Cardiac muscle cell (in vitro differentiated cells and primary cell): ENCODE results near the gene VPREB3. TPM values are rescaled to one million over a fixed set of nuclear protein-coding genes. Genes with fewer than 3 reads are reported as not detected.

ENCODE experiments used
- DNase-seq, 2 donors: peaks; one replicate each; pipeline versions ENCODE4 v3.0.0 to v3.0.0-alpha.2; 2010 to 2017; ENCODE audit warnings: low read depth in 1 of 2, low spot score in 1 of 2
- H3K27ac ChIP-seq: fragments of 200-600 bp; sonication (generic); 2 replicates; pipeline ENCODE4 v1.5.1; 2016
- H3K27me3 ChIP-seq: fragments of 200-600 bp; sonication (generic); 2 replicates; pipeline ENCODE4 v1.6.0; 2016; ENCODE audit warnings: control low read depth
- H3K36me3 ChIP-seq: fragments of 200-600 bp; sonication (generic); 2 replicates; pipeline ENCODE4 v1.5.1; 2016; ENCODE audit warnings: control low read depth
- H3K4me1 ChIP-seq: fragments of 200-600 bp; sonication (generic); 2 replicates; pipeline ENCODE4 v1.8.1; 2017; ENCODE audit warnings: low read depth, mild to moderate bottlenecking, mixed run types
- H3K4me3 ChIP-seq: fragments of 200-600 bp; sonication (generic); 2 replicates; pipeline ENCODE4 v1.5.1; 2016; ENCODE audit warnings: mild to moderate bottlenecking
- H3K9me3 ChIP-seq: fragments of 200-600 bp; sonication (generic); 2 replicates; pipeline ENCODE4 v1.5.1; 2017; ENCODE audit warnings: low read depth, mild to moderate bottlenecking, control low read depth
- polyA plus RNA-seq: library from polyadenylated mRNA; unstranded; fragments of >200 nt; fragmentation: Nextera tagmentation; extraction: Ambion mirVana; gene quantifications from 2 replicates; pipeline ENCODE4 v1.2.1, GENCODE V29; 2016
- total RNA-seq: library from RNA; depleted of rRNA; stranded (reverse); fragments of >200 nt; gene quantifications from 2 replicates; pipeline ENCODE4 v1.2.3, GENCODE V29; 2016
- TF ChIP-seq, protein P1 (sequence below): IDR thresholded peaks from 2 replicates; pipeline ENCODE4 v1.5.1; 2012; ENCODE audit warnings: low read depth, mild to moderate bottlenecking, low read length

VPREB3 gene
- total and polyA plus RNA-seq, 2 experiments from 2014 or later, result 2.5 to 3.5 TPM

DNA sequence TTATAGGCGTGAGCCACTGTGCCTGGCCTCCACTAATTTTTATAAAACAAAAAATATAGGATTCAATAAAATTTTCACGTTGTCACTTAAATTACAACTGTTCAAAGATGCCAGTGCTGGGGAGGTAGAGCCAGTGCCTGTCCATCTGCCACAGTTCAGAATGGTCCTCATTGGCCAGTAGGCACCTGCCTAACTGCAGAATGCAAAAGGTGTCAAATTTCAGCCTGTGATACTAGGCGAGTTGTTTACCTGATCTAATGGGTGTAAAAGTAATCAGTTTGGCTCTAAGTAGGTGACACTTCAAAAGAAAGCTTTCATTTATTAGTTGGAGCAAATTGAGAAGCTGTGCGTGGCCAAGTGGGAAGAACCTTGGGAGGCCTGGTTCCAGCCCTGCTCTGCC is 34.9 kb upstream of the VPREB3 start:
- Histone ChIP-seq H3K27ac (peak overlapping the region; percentile 9), H3K4me1 (peaks cover 29% of the 10 kb centered on the region), H3K36me3 (peaks cover 12% of the 10 kb centered on the region), H3K4me3 (no peak overlapping the region), H3K9me3 (no peaks in the 10 kb centered on the region), H3K27me3 (no peaks in the 10 kb centered on the region)
- no peak for DNase-seq
- TF ChIP-seq, protein P1, sequence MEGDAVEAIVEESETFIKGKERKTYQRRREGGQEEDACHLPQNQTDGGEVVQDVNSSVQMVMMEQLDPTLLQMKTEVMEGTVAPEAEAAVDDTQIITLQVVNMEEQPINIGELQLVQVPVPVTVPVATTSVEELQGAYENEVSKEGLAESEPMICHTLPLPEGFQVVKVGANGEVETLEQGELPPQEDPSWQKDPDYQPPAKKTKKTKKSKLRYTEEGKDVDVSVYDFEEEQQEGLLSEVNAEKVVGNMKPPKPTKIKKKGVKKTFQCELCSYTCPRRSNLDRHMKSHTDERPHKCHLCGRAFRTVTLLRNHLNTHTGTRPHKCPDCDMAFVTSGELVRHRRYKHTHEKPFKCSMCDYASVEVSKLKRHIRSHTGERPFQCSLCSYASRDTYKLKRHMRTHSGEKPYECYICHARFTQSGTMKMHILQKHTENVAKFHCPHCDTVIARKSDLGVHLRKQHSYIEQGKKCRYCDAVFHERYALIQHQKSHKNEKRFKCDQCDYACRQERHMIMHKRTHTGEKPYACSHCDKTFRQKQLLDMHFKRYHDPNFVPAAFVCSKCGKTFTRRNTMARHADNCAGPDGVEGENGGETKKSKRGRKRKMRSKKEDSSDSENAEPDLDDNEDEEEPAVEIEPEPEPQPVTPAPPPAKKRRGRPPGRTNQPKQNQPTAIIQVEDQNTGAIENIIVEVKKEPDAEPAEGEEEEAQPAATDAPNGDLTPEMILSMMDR, result no peak

DNA sequence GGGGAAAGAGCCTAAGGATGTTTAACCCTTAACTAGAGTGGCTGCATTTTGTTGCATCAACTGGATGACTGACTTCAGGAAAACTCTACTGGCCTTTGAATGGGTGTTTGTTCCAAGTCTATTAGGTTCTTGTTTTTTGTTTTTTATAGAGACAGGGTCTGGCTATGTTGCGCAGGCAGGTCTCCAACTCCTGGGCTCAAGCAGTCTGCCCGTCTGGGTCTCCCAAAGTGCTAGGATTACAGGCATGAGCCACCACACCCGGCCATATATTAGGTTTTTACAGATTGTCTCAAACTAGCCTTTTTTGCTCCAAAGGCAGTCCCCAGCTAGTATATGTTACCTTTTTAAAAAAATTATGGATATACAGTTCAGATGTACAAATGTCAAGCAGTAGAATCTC is 33.7 kb upstream of the VPREB3 start:
- H3K4me3 ChIP-seq, result peak overlapping the region; percentile 79
- TF ChIP-seq, protein P1, result no peak
- no peak for DNase-seq
- H3K9me3 ChIP-seq, result no peaks in the 10 kb centered on the region
- peaks cover 6% of the 10 kb centered on the region for H3K36me3 ChIP-seq
- H3K4me1 ChIP-seq, result peaks cover 29% of the 10 kb centered on the region
- H3K27ac ChIP-seq, result peak overlapping the region; percentile 99
- no peaks in the 10 kb centered on the region for H3K27me3 ChIP-seq

DNA sequence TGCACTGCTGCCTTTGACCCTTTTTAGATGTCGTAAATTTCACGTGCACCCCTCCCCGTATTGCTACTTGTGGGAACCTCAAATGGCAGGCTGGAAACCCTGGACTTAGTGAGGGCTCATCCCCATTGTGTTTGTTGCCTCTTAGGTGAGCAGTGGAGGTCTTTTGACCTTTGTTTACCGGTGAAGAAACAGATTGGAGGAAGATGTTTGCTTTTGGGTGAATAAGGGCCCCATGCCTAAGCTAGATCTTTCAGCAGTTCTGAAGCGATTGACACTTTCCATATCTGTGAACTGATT is 33.3 kb upstream of the VPREB3 start:
- no peaks in the 10 kb centered on the region for H3K27me3 ChIP-seq
- H3K4me3 ChIP-seq, result peak overlapping the region; percentile 79
- no peaks in the 10 kb centered on the region for H3K9me3 ChIP-seq
- peaks cover 6% of the 10 kb centered on the region for H3K36me3 ChIP-seq
- H3K4me1 ChIP-seq, result peaks cover 29% of the 10 kb centered on the region
- TF ChIP-seq, protein P1, result no peak
- peak overlapping the region; percentile 99 for H3K27ac ChIP-seq
- no peak for DNase-seq

DNA sequence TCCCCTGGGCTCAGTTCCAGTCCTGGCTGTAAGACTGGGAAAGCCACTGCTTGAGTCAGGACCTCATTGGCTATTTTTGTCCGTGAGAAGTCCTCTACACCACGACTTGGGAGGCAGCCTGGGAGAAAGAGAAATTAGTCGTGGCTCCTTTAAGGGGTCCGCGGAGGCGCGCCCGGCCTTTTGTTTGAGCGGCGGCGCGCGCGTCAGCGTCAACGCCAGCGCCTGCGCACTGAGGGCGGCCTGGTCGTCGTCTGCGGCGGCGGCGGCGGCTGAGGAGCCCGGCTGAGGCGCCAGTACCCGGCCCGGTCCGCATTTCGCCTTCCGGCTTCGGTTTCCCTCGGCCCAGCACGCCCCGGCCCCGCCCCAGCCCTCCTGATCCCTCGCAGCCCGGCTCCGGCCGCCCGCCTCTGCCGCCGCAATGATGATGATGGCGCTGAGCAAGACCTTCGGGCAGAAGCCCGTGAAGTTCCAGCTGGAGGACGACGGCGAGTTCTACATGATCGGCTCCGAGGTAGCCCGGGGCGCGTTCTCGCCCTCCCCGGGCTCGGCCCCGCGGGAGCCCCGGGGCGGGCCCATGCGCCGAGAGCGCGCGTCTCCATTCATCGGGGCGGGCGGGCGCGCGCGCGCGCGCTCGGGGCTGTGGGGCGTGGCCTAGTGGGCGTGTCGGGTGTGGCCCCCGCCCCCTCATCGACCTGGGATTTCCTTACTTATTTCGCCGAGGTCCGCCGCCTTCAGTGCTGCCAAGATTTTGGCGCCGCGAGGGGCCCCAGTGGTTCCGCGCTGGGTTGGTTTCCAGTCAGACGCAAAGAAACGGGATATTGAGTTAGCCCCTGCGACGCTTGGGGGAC is 32.8 kb upstream of the VPREB3 start, which contains the start of gene SMARCB1:
Gene SMARCB1 (plus strand): TSS at position 215 of the 848 bp plus-strand sequence. CDS start 204 bp downstream, at position 419.
- no peaks in the 10 kb centered on the region for H3K27me3 ChIP-seq
- H3K27ac ChIP-seq, result peak within 1 kb of the TSS; percentile 99
- TF ChIP-seq, protein P1, result no peak
- no peaks in the 10 kb centered on the region for H3K9me3 ChIP-seq
- H3K4me3 ChIP-seq, result peak within 1 kb of the TSS; percentile 79
- peak; percentile 94 to 97 for DNase-seq
- H3K36me3 ChIP-seq, result peaks cover 5% of the 10 kb centered on the region
- peaks cover 29% of the 10 kb centered on the region for H3K4me1 ChIP-seq

DNA sequence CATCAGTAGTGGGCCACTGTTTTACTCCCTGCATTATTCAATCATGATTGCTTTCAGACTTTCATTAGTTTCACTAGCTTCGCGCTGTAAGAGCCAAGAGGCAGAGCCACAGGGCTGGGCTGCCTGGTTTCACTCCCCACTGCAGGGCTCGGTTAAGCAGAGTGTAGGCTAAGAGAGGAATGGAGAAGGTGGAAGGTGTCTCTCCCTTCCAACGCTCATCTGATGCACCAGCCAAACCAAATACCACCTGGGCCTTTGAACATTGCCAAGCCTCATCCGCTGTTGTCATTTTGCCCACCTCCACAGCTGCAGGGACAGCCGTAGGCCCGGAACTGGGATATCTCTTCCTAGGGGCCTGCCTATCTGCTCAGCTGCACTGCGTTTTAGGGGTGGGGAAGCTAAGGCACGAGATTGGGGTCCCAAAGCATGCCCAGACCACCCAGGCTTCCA is 32.1 kb upstream of the VPREB3 start:
- no peaks in the 10 kb centered on the region for H3K27me3 ChIP-seq
- H3K27ac ChIP-seq, result peak overlapping the region; percentile 99
- peak overlapping the region; percentile 79 for H3K4me3 ChIP-seq
- TF ChIP-seq, protein P1, result no peak
- peaks cover 27% of the 10 kb centered on the region for H3K4me1 ChIP-seq
- no peak for DNase-seq
- no peaks in the 10 kb centered on the region for H3K36me3 ChIP-seq
- H3K9me3 ChIP-seq, result no peaks in the 10 kb centered on the region
